IPS DF 4.7 (cell line): Measurements from ENCODE around the gene TUBE1.
"Not testable (repeated sequence)": the region's sequence is repeated elsewhere in the genome, so short reads cannot be mapped to it uniquely, and the experiment has no call there.

Experiments used
- DNase-seq: peaks from one replicate; pipeline ENCODE4 v3.0.0-alpha.2; 2013; ENCODE audit warnings: low spot score; ENCODE audit errors: extremely low read depth

TUBE1 gene, protein sequence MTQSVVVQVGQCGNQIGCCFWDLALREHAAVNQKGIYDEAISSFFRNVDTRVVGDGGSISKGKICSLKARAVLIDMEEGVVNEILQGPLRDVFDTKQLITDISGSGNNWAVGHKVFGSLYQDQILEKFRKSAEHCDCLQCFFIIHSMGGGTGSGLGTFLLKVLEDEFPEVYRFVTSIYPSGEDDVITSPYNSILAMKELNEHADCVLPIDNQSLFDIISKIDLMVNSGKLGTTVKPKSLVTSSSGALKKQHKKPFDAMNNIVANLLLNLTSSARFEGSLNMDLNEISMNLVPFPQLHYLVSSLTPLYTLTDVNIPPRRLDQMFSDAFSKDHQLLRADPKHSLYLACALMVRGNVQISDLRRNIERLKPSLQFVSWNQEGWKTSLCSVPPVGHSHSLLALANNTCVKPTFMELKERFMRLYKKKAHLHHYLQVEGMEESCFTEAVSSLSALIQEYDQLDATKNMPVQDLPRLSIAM

GRCh38 chr6:112087136-112087911 lies at the start of gene TUBE1, which contains the start of gene FAM229B:
Gene TUBE1, minus strand, starts transcription at chr6:112087482. Its CDS starts 48 bp downstream, at chr6:112087434.
Gene FAM229B, plus strand, starts transcription at chr6:112087591. Its CDS starts 11,693 bp downstream, at chr6:112099284.
- peak; percentile 82 for DNase-seq

DNA sequence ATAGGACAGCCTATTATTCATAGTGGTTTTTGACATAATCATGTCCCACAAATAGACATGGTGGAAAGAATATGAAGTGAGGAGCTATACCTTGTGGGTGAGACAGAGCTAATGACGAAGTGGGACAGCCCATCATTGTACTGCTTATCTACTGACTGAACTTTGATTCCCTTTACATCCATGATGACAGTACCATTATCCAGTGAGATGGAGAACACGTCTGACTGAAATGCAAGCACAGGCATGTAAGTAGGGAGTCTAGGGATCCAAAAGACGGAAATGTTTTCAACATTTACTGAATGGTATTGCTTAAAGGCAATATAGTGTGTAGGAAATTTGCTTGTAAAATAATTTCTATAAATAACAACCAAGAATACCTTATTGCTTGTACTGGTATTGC lies 43.6 kb upstream of the TUBE1 start:
- no peak for DNase-seq

GRCh38 chr6:112128208-112128607 lies 40.9 kb upstream of the TUBE1 start:
- no peak for DNase-seq

GRCh38 chr6:112123982-112124381 lies 36.7 kb upstream of the TUBE1 start:
- no peak for DNase-seq

DNA sequence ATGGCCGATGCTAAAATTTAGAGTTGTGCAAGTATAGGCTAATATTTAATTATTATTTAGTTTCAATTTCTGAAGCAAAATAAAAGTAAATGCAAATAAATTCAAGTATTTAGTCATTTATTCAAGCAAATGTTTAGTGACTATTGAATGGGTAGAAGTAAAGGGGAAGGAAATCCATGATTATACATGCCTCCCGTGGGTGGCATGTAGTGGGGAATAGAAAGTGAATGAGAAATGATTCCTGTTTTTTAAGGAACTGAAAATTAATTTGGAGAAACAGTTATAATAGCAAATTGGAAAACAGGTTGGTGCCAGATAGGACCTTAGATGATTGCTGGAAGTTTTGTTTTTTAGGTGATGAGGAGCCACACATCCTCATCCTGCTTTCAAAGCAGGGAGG lies 35.5 kb upstream of the TUBE1 start:
- no peak for DNase-seq

DNA sequence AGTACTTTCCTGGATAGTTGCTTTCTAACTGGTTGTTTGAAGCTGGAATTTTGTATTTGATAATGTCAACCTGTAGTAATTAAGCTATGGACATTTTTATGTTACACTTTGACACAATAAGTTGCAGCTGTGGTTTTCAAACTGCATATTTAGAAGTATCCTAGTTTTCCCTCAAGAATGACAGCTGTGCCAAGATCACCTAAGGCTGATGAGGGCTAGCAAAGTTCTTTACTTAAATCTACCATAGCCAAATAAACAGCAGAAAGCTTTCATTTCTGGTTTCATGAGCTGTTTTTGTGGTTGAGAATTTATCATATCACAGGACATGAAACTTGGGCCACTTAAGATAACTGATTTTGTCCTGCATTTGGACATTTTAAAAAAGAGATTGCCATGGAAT lies 30.8 kb upstream of the TUBE1 start:
- DNase-seq, result no peak

GRCh38 chr6:112117554-112117953 lies 30.3 kb upstream of the TUBE1 start:
- no peak for DNase-seq

GRCh38 chr6:112116221-112116620 lies 28.9 kb upstream of the TUBE1 start:
- DNase-seq, result no peak

DNA sequence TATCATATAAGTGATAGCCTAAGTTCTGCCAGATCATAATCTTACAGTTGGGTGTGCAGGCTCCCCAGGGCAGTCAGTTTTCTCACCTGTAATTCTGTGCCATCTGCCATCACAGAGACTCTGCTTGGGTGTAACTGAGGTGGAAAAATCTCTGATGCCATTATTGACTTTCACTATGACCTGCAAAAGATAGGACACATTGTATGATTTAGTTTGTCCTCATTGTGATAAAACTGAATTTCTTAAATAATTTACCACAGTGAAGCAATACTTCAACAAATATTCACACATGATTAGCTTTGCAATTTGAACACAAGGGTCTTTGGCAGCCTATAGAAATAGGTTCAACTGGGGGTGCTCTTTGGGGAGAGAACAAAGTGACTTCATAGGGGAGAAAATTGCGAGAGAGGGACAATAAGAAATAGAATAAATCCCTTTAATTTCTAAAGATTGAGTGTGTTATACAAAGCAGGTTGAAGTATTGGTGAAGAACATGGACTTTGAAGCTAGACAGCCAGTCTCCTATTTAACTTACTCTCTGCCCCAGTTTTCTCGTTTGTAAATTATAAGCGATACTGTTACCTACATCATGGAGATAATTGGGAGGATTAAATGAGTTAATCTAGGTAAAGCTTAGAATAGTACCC lies 27.4 kb upstream of the TUBE1 start:
- DNase-seq, result no peak

DNA sequence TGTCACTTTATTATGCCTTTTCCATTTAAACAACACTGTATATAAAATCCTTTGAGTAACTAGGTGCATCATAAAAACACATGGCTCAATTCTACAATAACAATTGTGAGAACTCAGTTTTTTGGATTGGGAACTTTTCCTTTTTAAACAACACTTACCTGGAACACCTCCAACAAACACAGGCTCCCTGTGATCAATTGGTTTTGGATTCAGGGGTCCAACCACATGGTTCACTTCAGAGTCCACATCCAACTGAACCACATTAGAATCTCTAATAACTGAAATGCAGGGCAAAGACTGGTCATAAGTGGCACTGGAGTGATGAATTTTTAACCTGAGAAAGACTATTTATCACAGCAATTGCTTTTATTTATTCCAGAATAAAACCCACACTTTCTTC lies 26.6 kb upstream of the TUBE1 start:
- no peak for DNase-seq

DNA sequence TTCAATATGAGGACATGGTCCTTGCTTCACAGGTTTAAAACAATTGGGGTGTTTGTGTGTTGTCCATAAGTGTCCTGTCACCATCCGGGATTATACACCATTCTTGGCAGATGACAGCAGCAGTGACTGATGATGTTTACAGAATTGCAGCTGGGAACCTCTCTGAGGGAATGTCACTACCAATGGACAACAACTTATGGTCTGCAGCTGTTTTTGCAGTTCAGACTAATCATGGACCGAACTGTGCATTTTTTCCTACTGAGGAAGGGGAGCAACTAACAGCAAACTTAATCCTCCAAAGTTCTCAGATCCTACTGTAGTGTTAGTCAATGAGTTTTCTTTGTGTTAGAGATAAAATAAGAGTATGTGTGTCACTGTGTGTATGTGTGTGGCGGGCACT lies 26.1 kb upstream of the TUBE1 start:
- no peak for DNase-seq

DNA sequence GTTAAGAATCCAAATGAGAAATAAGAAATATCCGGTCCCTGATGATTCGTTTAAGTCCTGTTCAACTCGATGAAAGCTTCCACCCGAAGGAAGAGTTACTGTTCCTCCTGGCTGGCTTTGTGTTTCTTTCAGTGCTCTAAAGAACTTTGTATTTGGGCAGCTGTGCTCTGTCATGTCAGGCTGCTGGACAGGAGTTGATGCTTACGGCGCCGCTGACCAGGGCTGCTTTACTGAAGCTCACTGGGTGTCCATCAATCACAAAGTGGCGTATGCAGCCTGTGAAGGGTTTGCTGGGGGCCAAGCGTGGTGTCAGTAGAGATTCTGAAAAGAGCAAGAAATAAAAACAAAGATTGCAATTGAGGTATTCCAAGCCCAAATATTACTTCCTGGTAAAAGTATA lies 22.0 kb upstream of the TUBE1 start:
- DNase-seq, result no peak

DNA sequence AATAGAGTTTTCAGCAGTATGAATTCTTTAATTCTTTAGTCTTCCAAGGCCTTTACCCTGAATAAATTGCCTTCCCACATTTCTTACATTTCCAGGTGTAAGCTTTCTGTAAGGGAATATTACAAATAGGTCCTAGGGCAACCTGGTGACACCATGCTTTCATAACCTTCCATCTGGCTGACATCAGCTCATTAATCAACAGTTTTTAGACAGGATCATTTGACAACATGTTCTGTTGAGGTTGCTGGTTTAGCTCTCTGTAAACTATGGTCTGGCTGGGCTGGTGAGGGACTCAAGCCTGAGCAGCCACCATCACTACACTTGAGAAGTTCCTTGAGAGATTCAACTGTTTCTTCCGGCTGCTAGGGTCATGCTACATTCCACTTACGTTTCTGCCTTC lies 19.3 kb upstream of the TUBE1 start:
- DNase-seq, result no peak

GRCh38 chr6:112106026-112106425 lies 18.7 kb upstream of the TUBE1 start:
- DNase-seq, result not testable (repeated sequence)

- DNase-seq, result peak; percentile 19
These were observed 13.3 kb upstream of the TUBE1 start for GRCh38 chr6:112100561-112100960.

DNA sequence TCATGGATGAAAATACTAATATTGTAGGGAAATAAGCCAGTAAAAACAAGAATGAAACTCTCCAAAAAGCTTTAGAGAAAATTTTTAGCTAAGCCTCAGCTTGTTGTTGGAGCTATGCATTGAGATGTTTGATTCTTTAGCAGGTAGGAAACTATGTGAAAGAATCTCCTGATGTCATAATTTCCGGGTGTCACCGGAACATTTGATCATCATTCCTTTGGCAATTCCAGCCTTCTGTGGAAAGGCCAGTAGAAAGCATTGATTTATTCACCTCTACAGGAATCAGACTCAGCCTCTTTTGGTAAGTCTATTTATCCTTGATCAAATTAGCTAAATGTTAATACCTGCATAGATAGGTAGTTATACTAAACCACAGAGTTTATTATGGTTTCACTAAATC lies 9.6 kb upstream of the TUBE1 start:
- no peak for DNase-seq

- DNase-seq, result no peak
These were observed 634 bp upstream of the TUBE1 start for GRCh38 chr6:112087916-112088315.

GRCh38 chr6:112086744-112087135 lies 542 bp downstream of the TUBE1 start:
- DNase-seq, result no peak

GRCh38 chr6:112085286-112086065 lies 1.8 kb downstream of the TUBE1 start:
- no peak for DNase-seq

- DNase-seq, result no peak
These were observed 5.7 kb downstream of the TUBE1 start for GRCh38 chr6:112081569-112081968.

DNA sequence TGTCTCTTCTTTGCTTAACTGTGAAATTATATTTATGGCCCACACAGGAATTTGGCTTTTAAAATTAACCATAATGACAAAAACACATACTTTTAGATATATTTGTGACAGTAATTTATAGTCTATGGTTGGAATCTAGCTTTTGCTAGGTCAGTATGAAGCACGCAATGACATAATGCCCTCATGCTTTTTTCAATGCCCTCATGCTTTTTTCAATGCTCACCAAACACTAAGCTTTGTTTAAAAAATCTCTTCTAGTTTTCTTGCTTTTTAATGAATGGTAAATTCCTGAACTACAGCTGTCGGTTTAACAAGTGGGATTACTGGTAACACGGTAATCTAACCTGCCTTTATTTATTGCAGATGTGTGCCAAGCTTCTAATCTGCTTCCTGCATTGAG lies 20.7 kb downstream of the TUBE1 start:
- no peak for DNase-seq
